Small intestine (tissue), 16 donors: ENCODE measurements around the gene LLGL2. TPM values are rescaled to one million over a fixed set of nuclear protein-coding genes. Genes with fewer than 3 reads are reported as not detected.
A peak's percentile ranks its signal among the peaks of the same experiment; 100 is the strongest.
"Not testable (repeated sequence)": the region's sequence is repeated elsewhere in the genome, so short reads cannot be mapped to it uniquely, and the experiment has no call there.

Experiments used
- DNase-seq, 2 donors: peaks; one replicate each; pipeline versions ENCODE4 v3.0.0 to v3.0.0-alpha.2; 2013
- FAIRE-seq: peaks from 2 replicates; lab custom pipeline; 2012; peaks lifted over from hg19 to GRCh38; lab: Jason Lieb, UNC
- H3K27ac ChIP-seq, 3 donors: one replicate each; pipeline ENCODE4 v1.5.1; 2013; ENCODE audit warnings: low read length in 2 of 3, mild to moderate bottlenecking in 2 of 3, control low read depth in 1 of 3, inconsistent platforms in 1 of 3, low read depth in 1 of 3, moderate library complexity in 1 of 3
- H3K27me3 ChIP-seq, 3 donors: one replicate each; pipeline ENCODE4 v1.6.1; 2013; ENCODE audit warnings: low read length in 3 of 3, inconsistent platforms in 1 of 3; ENCODE audit not compliant: control insufficient read depth in 3 of 3, insufficient read depth in 3 of 3
- H3K36me3 ChIP-seq, 3 donors: one replicate each; pipeline ENCODE4 v1.6.1; 2013; ENCODE audit warnings: low read length in 3 of 3, inconsistent platforms in 1 of 3, low read depth in 1 of 3, mild to moderate bottlenecking in 1 of 3, moderate library complexity in 1 of 3; ENCODE audit not compliant: control insufficient read depth in 3 of 3, insufficient read depth in 2 of 3
- H3K4me1 ChIP-seq, 3 donors: one replicate each; pipeline ENCODE4 v1.6.1; 2013; ENCODE audit warnings: low read length in 2 of 3, inconsistent platforms in 1 of 3, low read depth in 1 of 3, mild to moderate bottlenecking in 1 of 3, moderate library complexity in 1 of 3; ENCODE audit not compliant: control insufficient read depth in 3 of 3, insufficient read depth in 2 of 3
- H3K4me3 ChIP-seq, 3 donors: one replicate each; pipeline ENCODE4 v1.5.1; 2013; ENCODE audit warnings: low read length in 3 of 3, control low read depth in 1 of 3, inconsistent platforms in 1 of 3, low read depth in 1 of 3, mild to moderate bottlenecking in 1 of 3, moderate library complexity in 1 of 3
- H3K9me3 ChIP-seq, 2 donors: one replicate each; pipeline ENCODE4 v1.6.1; 2013; ENCODE audit warnings: low read depth in 1 of 2, low read length in 1 of 2; ENCODE audit not compliant: control insufficient read depth in 2 of 2, insufficient read depth in 1 of 2
- WGBS, 3 donors: extraction: QIAGEN DNeasy Blood & Tissue Kit; methylation state at CpG; one replicate each; pipeline ENCODE4 v1.1.7; 2013; 5-methylcytosine and 5-hydroxymethylcytosine counted together
- long read RNA-seq, 10 donors: transcript quantifications; one replicate each; lab custom pipeline, GENCODE V29; 2026
- polyA plus RNA-seq, 4 donors: library from polyadenylated mRNA; stranded (reverse) in 3 of 4; unstranded in 1 of 4; fragments of 200-250 nt in 3 of 4; fragments of 120-200 nt in 1 of 4; gene quantifications; one replicate each; pipeline versions ENCODE4 v1.2.1 to v1.2.3, GENCODE V29; 2013
- donor health status: healthy with polysubstance abuse.
- donor health status: control.
- donor health status: control.
- donor health status: Bipolar disorder and iron deficiency.
- donor health status: healthy.

The LLGL2 gene
- 100 to 1,000 TPM; 140 to 365 (median 244) TPM for polyA plus RNA-seq
- long read RNA-seq, donor 1, result 0 reads
- long read RNA-seq, donor 2, transcript LLGL2-202 (10 exons, 1,374 nt), result major isoform, 5 of 6 reads
- long read RNA-seq, donor 2, partial matches to known transcripts, result 0 of 6 reads
- long read RNA-seq, donor 2, other reads (novel, unspliced or antisense), result 0 of 6 reads
- long read RNA-seq, donor 3, partial matches to known transcripts, result 9 of 14 reads
- long read RNA-seq, donor 3, other reads (novel, unspliced or antisense), result 0 of 14 reads
- long read RNA-seq, donor 4, result 0 reads
- long read RNA-seq, donor 5, partial matches to known transcripts, result 0 of 4 reads
- long read RNA-seq, donor 5, other reads (novel, unspliced or antisense), result 0 of 4 reads
- long read RNA-seq, donor 6, transcript LLGL2-202 (10 exons, 1,374 nt), result major isoform, 7 of 16 reads
- long read RNA-seq, donor 6, partial matches to known transcripts, result 5 of 16 reads
- long read RNA-seq, donor 6, other reads (novel, unspliced or antisense), result 0 of 16 reads
- long read RNA-seq, donor 7, transcript LLGL2-202 (10 exons, 1,374 nt), result major isoform, 5 of 5 reads
- long read RNA-seq, donor 7, partial matches to known transcripts, result 0 of 5 reads
- long read RNA-seq, donor 7, other reads (novel, unspliced or antisense), result 0 of 5 reads
- long read RNA-seq, donor 8, result 0 reads
- long read RNA-seq, donor 9, partial matches to known transcripts, result 0 of 1 reads
- long read RNA-seq, donor 9, other reads (novel, unspliced or antisense), result 0 of 1 reads
- long read RNA-seq, donor 10, transcript LLGL2-202 (10 exons, 1,374 nt), result major isoform, 7 of 18 reads
- long read RNA-seq, donor 10, partial matches to known transcripts, result 6 of 18 reads
- long read RNA-seq, donor 10, other reads (novel, unspliced or antisense), result 0 of 18 reads

GRCh38 chr17:75524970-75525805 is at the start of gene LLGL2:
Gene LLGL2, plus strand, starts transcription at chr17:75525697. Its CDS starts 17,730 bp downstream, at chr17:75543427.
- Histone ChIP-seq H3K36me3 (peaks cover 2 to 67% (median 2%) of the 10 kb centered on the region in 3 donors), H3K4me3 (peak within 1 kb of the TSS; percentile 77 to 96 (median 78)), H3K27ac (peak within 1 kb of the TSS; percentile 97 to 99 (median 97)), H3K4me1 (peaks cover 0 to 23% (median 1%) of the 10 kb centered on the region in 3 donors), H3K27me3 (no peaks in the 10 kb centered on the region), H3K9me3 (no peaks in the 10 kb centered on the region)
- FAIRE-seq (no peak), DNase-seq (peak; percentile 94 to 98)
- 0 to 1% (median 0%) methylated on average over 47 to 108 of the region's 108 CpGs for WGBS, 3 donors

GRCh38 chr17:75475851-75476250 is 49.6 kb upstream of the LLGL2 start:
- H3K4me3 ChIP-seq, result no peak overlapping the region
- H3K9me3 ChIP-seq, result no peaks in the 10 kb centered on the region
- DNase-seq, result no peak
- H3K36me3 ChIP-seq, result peaks cover 3 to 79% (median 7%) of the 10 kb centered on the region in 3 donors
- peaks cover 0 to 37% (median 0%) of the 10 kb centered on the region in 3 donors for H3K4me1 ChIP-seq
- no peak for FAIRE-seq
- H3K27ac ChIP-seq, result peak overlapping the region in 2 of 3 donors; percentile 39 to 74
- H3K27me3 ChIP-seq, result no peaks in the 10 kb centered on the region
- 60 to 80% (median 71%) methylated on average over 3 of the region's 3 CpGs for WGBS, 3 donors

DNA sequence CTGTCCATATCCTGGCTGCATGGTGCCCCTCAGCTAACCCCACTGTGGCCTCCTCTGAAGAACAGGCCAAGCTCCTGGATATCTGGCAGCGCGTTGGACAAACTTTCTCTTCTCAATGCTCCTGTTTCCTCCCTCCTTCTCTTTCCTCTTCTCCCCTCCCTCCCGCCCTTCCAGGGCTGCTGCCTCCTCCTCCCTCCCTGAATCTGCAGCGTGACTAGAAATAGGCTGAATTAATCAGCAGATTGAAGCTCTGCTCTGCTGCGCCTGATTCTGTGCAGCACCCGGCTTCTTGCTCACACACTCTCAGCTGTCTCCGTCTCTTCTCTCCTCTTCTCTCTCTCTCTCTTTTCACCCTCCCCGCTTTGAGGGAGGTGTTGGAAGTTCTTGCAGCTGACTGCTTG is 49.2 kb upstream of the LLGL2 start:
- Histone ChIP-seq H3K27ac (peak overlapping the region in 2 of 3 donors; percentile 39 to 74), H3K4me3 (no peak overlapping the region), H3K9me3 (no peaks in the 10 kb centered on the region), H3K4me1 (peaks cover 0 to 41% (median 0%) of the 10 kb centered on the region in 3 donors), H3K27me3 (no peaks in the 10 kb centered on the region), H3K36me3 (peaks cover 3 to 83% (median 7%) of the 10 kb centered on the region in 3 donors)
- DNase-seq (no peak), FAIRE-seq (no peak)
- 47 to 82% (median 74%) methylated on average over 8 of the region's 8 CpGs for WGBS, 3 donors

- no peak for FAIRE-seq
Observed at GRCh38 chr17:75476752-75477489, 48.6 kb upstream of the LLGL2 start.

GRCh38 chr17:75477490-75477862 is 48.0 kb upstream of the LLGL2 start:
- peak in 1 of 2 donors; percentile 64 for DNase-seq
- not testable (repeated sequence) for FAIRE-seq, H3K27me3 ChIP-seq, H3K4me3 ChIP-seq, H3K9me3 ChIP-seq
- Histone ChIP-seq H3K4me1 (peaks cover 0 to 50% (median 0%) of the 10 kb centered on the region in 3 donors), H3K27ac (peak overlapping the region in 2 of 3 donors; percentile 3 to 22), H3K36me3 (peaks cover 3 to 78% (median 3%) of the 10 kb centered on the region in 3 donors)
- WGBS, 3 donors, result 46 to 73% (median 60%) methylated on average over 11 of the region's 11 CpGs

More at GRCh38 chr17:75476752-75477489, 48.6 kb upstream of the LLGL2 start:
- H3K27me3 ChIP-seq, result no peaks in the 10 kb centered on the region
- H3K4me3 ChIP-seq, result no peak overlapping the region
- WGBS, 3 donors, result 51 to 62% (median 57%) methylated on average over 11 of the region's 11 CpGs
- peak; percentile 40 to 62 for DNase-seq
- H3K4me1 ChIP-seq, result peaks cover 0 to 47% (median 0%) of the 10 kb centered on the region in 3 donors
- H3K27ac ChIP-seq, result peak overlapping the region; percentile 17 to 24 (median 22)
- peaks cover 3 to 83% (median 5%) of the 10 kb centered on the region in 3 donors for H3K36me3 ChIP-seq
- H3K9me3 ChIP-seq, result no peaks in the 10 kb centered on the region

DNA sequence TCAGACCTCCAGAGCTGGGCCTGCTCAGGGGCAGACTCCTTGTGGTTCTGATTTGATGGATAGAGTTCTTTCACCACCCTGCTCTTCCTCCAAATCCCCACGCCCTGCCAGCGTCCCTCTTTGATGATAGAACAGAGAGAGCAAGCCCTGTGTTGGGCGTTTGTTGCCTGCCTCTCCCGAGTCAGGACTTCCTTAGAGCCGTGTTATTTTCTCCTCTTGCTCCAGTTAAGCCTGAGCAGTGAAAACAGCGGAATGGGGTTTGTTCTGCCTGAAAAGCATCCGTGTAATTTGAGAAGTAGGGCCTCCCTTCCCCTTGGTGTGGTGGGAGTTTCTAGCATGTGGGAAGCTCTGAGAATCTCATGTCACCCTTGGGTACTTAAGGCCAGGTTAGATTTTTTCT is 47.0 kb upstream of the LLGL2 start:
- DNase-seq (no peak), FAIRE-seq (no peak)
- Histone ChIP-seq H3K27me3 (no peaks in the 10 kb centered on the region), H3K4me1 (peaks cover 0 to 50% (median 0%) of the 10 kb centered on the region in 3 donors), H3K9me3 (no peaks in the 10 kb centered on the region), H3K27ac (no peak overlapping the region), H3K36me3 (peaks cover 0 to 75% (median 3%) of the 10 kb centered on the region in 3 donors), H3K4me3 (no peak overlapping the region)
- 78 to 94% (median 87%) methylated on average over 7 of the region's 7 CpGs for WGBS, 3 donors

DNA sequence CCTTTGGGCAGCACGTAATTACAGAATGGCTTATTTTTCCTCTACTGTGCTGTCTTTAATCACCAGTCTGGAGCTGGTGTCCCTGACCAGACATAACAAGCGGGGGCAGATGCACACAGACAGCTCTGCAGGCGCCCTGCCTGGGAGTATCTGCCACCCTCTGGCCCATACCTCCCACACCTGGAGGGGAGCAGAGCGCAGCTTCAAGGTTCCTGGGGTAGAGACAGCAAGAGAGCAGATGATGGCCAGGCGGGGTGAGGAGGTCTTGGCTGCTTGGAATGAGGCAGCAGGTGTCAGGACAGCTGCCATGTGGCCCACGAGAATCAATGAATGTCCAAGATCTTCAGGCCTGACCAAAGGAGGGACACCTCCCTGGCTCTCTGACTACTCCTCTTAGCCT is 45.2 kb upstream of the LLGL2 start:
- DNase-seq (no peak), FAIRE-seq (no peak)
- Histone ChIP-seq H3K27ac (no peak overlapping the region), H3K4me1 (peaks cover 0 to 42% (median 0%) of the 10 kb centered on the region in 3 donors), H3K36me3 (peaks cover 0 to 72% (median 3%) of the 10 kb centered on the region in 3 donors), H3K4me3 (no peak overlapping the region), H3K27me3 (no peaks in the 10 kb centered on the region), H3K9me3 (no peaks in the 10 kb centered on the region)
- 91 to 95% (median 93%) methylated on average over 6 of the region's 6 CpGs for WGBS, 3 donors
